ENCODE data around the gene GAS7. TPM values are rescaled to one million over a fixed set of nuclear protein-coding genes. Genes with fewer than 3 reads are reported as not detected.
"Not testable (repeated sequence)": the region's sequence is repeated elsewhere in the genome, so short reads cannot be mapped to it uniquely, and the experiment has no call there.

The GAS7 gene
- total RNA-seq, 1 donor from 2014 or later = 8.5 TPM

GRCh38 chr17:10010752-10011151 is 187.7 kb downstream of the GAS7 start:
- Histone ChIP-seq H3K36me3 (ENCODE audit: insufficient read depth, low read length) (no peaks in the 10 kb centered on the region), H3K27ac (ENCODE audit: low read depth, low read length) (no peak overlapping the region), H3K4me1 (ENCODE audit: insufficient read depth, low read length) (no peaks in the 10 kb centered on the region), H3K79me2 (ENCODE audit: insufficient read depth, low read length) (no peaks in the 10 kb centered on the region), H4K20me1 (ENCODE audit: insufficient read depth, low read length) (no peaks in the 10 kb centered on the region), H2AFZ (ENCODE audit: low read depth, low read length) (no peak overlapping the region), H3K9ac (ENCODE audit: low read length) (no peak overlapping the region), H3K4me2 (ENCODE audit: low read length) (no peak overlapping the region), H3K27me3 (ENCODE audit: insufficient read depth, low read length) (no peaks in the 10 kb centered on the region), H3K9me3 (ENCODE audit: insufficient read depth, low read depth, low read length) (no peaks in the 10 kb centered on the region), H3K4me3 (ENCODE audit: insufficient read depth, low read depth, low read length) (no peak overlapping the region)
- FAIRE-seq (no peak), DNase-seq (ENCODE audit: low read depth) (no peak)
- no peak overlapping the region for H3K27ac Mint-ChIP-seq (ENCODE audit: unreplicated experiment)
- no peak for TF ChIP-seq CTCF (IDR thresholded peaks at IDR 0.05; ENCODE audit: insufficient read depth, low read depth, low read length)
- TF ChIP-seq EZH2 (IDR thresholded peaks at IDR 0.05; ENCODE audit: insufficient read depth, low read length) = no peak
- no peaks in the 10 kb centered on the region for H3K9me3 Mint-ChIP-seq (ENCODE audit: unreplicated experiment)
- H3K27me3 Mint-ChIP-seq (ENCODE audit: low read depth, unreplicated experiment) = peaks cover under 1% of the 10 kb centered on the region
- H3K4me3 Mint-ChIP-seq (ENCODE audit: unreplicated experiment) = no peak overlapping the region
- H3K36me3 Mint-ChIP-seq (ENCODE audit: low read depth, unreplicated experiment) = no peaks in the 10 kb centered on the region
- H3K4me1 Mint-ChIP-seq (ENCODE audit: low read depth, unreplicated experiment) = peaks cover 15% of the 10 kb centered on the region

- Histone ChIP-seq H3K9ac (ENCODE audit: low read length) (no peak overlapping the region), H3K4me3 (ENCODE audit: insufficient read depth, low read depth, low read length) (no peak overlapping the region), H3K27ac (ENCODE audit: low read depth, low read length) (no peak overlapping the region), H2AFZ (ENCODE audit: low read depth, low read length) (no peak overlapping the region), H3K9me3 (ENCODE audit: insufficient read depth, low read depth, low read length) (no peaks in the 10 kb centered on the region), H3K4me1 (ENCODE audit: insufficient read depth, low read length) (no peaks in the 10 kb centered on the region), H4K20me1 (ENCODE audit: insufficient read depth, low read length) (no peaks in the 10 kb centered on the region), H3K27me3 (ENCODE audit: insufficient read depth, low read length) (no peaks in the 10 kb centered on the region), H3K4me2 (ENCODE audit: low read length) (no peak overlapping the region), H3K36me3 (ENCODE audit: insufficient read depth, low read length) (no peaks in the 10 kb centered on the region), H3K79me2 (ENCODE audit: insufficient read depth, low read length) (no peaks in the 10 kb centered on the region)
- Mint-ChIP-seq H3K27me3 (ENCODE audit: low read depth, unreplicated experiment) (peaks cover 13% of the 10 kb centered on the region), H3K9me3 (ENCODE audit: unreplicated experiment) (no peaks in the 10 kb centered on the region), H3K4me1 (ENCODE audit: low read depth, unreplicated experiment) (no peaks in the 10 kb centered on the region), H3K27ac (ENCODE audit: unreplicated experiment) (no peak overlapping the region), H3K36me3 (ENCODE audit: low read depth, unreplicated experiment) (no peaks in the 10 kb centered on the region), H3K4me3 (ENCODE audit: unreplicated experiment) (no peak overlapping the region)
- DNase-seq (ENCODE audit: low read depth) = no peak
- TF ChIP-seq EZH2 (IDR thresholded peaks at IDR 0.05; ENCODE audit: insufficient read depth, low read length) (no peak), CTCF (IDR thresholded peaks at IDR 0.05; ENCODE audit: insufficient read depth, low read depth, low read length) (no peak)
- FAIRE-seq = no peak
Observed at GRCh38 chr17:10003705-10004104, 194.7 kb downstream of the GAS7 start.

GRCh38 chr17:10002567-10003360 is 195.6 kb downstream of the GAS7 start:
- not testable (repeated sequence) for H2AFZ ChIP-seq (ENCODE audit: low read depth, low read length); H3K79me2 ChIP-seq (ENCODE audit: insufficient read depth, low read length); H3K27ac ChIP-seq (ENCODE audit: low read depth, low read length); H3K4me3 ChIP-seq (ENCODE audit: insufficient read depth, low read depth, low read length); H3K36me3 ChIP-seq (ENCODE audit: insufficient read depth, low read length); DNase-seq (ENCODE audit: low read depth); H3K36me3 Mint-ChIP-seq (ENCODE audit: low read depth, unreplicated experiment); FAIRE-seq; H3K9me3 Mint-ChIP-seq (ENCODE audit: unreplicated experiment); H3K4me3 Mint-ChIP-seq (ENCODE audit: unreplicated experiment); H3K27me3 ChIP-seq (ENCODE audit: insufficient read depth, low read length); H3K4me2 ChIP-seq (ENCODE audit: low read length); H3K9me3 ChIP-seq (ENCODE audit: insufficient read depth, low read depth, low read length); H3K4me1 Mint-ChIP-seq (ENCODE audit: low read depth, unreplicated experiment); H3K4me1 ChIP-seq (ENCODE audit: insufficient read depth, low read length); H4K20me1 ChIP-seq (ENCODE audit: insufficient read depth, low read length); H3K27ac Mint-ChIP-seq (ENCODE audit: unreplicated experiment); H3K9ac ChIP-seq (ENCODE audit: low read length)
- H3K27me3 Mint-ChIP-seq (ENCODE audit: low read depth, unreplicated experiment) = peaks cover 16% of the 10 kb centered on the region
